ENCODE results near the gene COPS9. TPM values are rescaled to one million over a fixed set of nuclear protein-coding genes. Genes with fewer than 3 reads are reported as not detected.

Gene COPS9
- total and polyA plus RNA-seq, 10 of the 15 experiments (the other 5 are each of a cell fraction or from before 2014, with no cell fraction given), result 80.8 to 419 (median 213) TPM

DNA sequence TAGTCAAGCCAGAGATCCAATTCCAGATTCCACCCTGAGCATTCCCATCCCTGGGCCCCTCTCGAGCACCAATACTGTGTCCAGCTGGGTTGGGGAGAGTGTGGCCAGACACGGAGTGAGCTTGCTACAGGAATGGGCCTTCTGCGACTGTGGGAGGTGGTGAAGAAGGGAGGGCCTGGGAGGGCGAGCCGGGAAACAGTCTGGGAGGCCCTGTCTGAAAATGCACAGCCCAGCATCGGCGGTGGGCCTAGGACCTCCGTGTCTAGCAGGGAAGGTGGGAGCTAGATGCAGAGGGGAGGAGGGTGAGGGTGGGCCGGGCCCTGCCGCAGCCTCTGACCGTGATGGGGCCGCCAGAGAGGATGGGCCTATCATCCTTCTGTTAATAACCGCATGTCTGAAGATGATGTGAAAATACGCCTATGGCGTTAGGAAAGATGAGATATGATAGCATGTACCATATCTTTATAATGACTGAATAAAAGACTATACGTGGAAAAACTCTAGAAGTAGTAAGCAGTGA lies 6.2 kb upstream of the COPS9 start:
- no peaks in the 10 kb centered on the region for H3K36me3 ChIP-seq (ENCODE audit: control insufficient read depth in 2 of 2, insufficient read depth in 2 of 2, low read length in 1 of 2)
- in situ Hi-C loops (cut with MboI), result loop anchor here (5.0 to 10.0 kb wide), 2 partner anchors 85 to 1108 kb away; no protein-coding TSS in a partner anchor
- H3K27me3 ChIP-seq (replicated peaks in 1 of 2; ENCODE audit: control insufficient read depth in 2 of 2, insufficient read depth in 2 of 2, low read length in 1 of 2), result peaks cover 0 to 2% of the 10 kb centered on the region in 2 experiments; a peak in 2 of 4 replicates
- 42% methylated on average over 16 of the region's 16 CpGs for WGBS (ENCODE audit: insufficient coverage, insufficient replicate concordance, low lambda C conversion rate, missing lambda C conversion rate)
- DNase-seq (ENCODE audit: low read depth, low spot score) (no peak), FAIRE-seq (no peak), ATAC-seq (no peak)
- H3K4me3 ChIP-seq, result no peak overlapping the region
- no peak overlapping the region for H3K27ac ChIP-seq (ENCODE audit: control insufficient read depth, insufficient read depth)
- no peak overlapping the region for H3K4me2 ChIP-seq (ENCODE audit: control insufficient read depth, insufficient read depth)
- RAD21 ChIA-PET (ENCODE audit: unreplicated experiment), result interaction anchor here (4.0 kb wide), 1 partner anchor 82 kb away, joined by 33 read pairs; no protein-coding TSS in a partner anchor
- H2AFZ ChIP-seq (ENCODE audit: control insufficient read depth, low read depth, low read length), result no peak overlapping the region
- no peaks in the 10 kb centered on the region for H3K4me1 ChIP-seq (ENCODE audit: control insufficient read depth, insufficient read depth, low read length)
- H3K79me2 ChIP-seq (ENCODE audit: control insufficient read depth, insufficient read depth, low read length), result no peaks in the 10 kb centered on the region
- no peaks in the 10 kb centered on the region; the same call in 2 of the 3 replicates for H3K9me3 ChIP-seq (replicated peaks; ENCODE audit: control insufficient read depth, insufficient read depth, low read length)
- intact Hi-C loops (cut with micrococcal nuclease; ENCODE audit: unreplicated experiment), result loop anchor here (10.0 kb wide), 1 partner anchor 1108 kb away; no protein-coding TSS in a partner anchor
- TF ChIP-seq, protein P1, sequence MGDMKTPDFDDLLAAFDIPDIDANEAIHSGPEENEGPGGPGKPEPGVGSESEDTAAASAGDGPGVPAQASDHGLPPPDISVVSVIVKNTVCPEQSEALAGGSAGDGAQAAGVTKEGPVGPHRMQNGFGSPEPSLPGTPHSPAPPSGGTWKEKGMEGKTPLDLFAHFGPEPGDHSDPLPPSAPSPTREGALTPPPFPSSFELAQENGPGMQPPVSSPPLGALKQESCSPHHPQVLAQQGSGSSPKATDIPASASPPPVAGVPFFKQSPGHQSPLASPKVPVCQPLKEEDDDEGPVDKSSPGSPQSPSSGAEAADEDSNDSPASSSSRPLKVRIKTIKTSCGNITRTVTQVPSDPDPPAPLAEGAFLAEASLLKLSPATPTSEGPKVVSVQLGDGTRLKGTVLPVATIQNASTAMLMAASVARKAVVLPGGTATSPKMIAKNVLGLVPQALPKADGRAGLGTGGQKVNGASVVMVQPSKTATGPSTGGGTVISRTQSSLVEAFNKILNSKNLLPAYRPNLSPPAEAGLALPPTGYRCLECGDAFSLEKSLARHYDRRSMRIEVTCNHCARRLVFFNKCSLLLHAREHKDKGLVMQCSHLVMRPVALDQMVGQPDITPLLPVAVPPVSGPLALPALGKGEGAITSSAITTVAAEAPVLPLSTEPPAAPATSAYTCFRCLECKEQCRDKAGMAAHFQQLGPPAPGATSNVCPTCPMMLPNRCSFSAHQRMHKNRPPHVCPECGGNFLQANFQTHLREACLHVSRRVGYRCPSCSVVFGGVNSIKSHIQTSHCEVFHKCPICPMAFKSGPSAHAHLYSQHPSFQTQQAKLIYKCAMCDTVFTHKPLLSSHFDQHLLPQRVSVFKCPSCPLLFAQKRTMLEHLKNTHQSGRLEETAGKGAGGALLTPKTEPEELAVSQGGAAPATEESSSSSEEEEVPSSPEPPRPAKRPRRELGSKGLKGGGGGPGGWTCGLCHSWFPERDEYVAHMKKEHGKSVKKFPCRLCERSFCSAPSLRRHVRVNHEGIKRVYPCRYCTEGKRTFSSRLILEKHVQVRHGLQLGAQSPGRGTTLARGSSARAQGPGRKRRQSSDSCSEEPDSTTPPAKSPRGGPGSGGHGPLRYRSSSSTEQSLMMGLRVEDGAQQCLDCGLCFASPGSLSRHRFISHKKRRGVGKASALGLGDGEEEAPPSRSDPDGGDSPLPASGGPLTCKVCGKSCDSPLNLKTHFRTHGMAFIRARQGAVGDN (IDR thresholded peaks at IDR 0.05), result no peak
- TF ChIP-seq, protein P2, sequence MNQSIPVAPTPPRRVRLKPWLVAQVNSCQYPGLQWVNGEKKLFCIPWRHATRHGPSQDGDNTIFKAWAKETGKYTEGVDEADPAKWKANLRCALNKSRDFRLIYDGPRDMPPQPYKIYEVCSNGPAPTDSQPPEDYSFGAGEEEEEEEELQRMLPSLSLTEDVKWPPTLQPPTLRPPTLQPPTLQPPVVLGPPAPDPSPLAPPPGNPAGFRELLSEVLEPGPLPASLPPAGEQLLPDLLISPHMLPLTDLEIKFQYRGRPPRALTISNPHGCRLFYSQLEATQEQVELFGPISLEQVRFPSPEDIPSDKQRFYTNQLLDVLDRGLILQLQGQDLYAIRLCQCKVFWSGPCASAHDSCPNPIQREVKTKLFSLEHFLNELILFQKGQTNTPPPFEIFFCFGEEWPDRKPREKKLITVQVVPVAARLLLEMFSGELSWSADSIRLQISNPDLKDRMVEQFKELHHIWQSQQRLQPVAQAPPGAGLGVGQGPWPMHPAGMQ (IDR thresholded peaks at IDR 0.05; ENCODE audit: borderline replicate concordance), result no peak
- no peak for TF ChIP-seq SUPT20H (IDR thresholded peaks at IDR 0.05; ENCODE audit: borderline replicate concordance, control insufficient read depth, low read depth, low read length)
- no peaks in the 10 kb centered on the region for H4K20me1 ChIP-seq (ENCODE audit: control insufficient read depth, insufficient read depth)
- SMC1A ChIA-PET (ENCODE audit: uncharacterized antibody, unreplicated experiment), result interaction anchor here (0.8 to 4.4 kb wide), 3 partner anchors 77 to 81 kb away, joined by 3 to 33 read pairs (median 3); no protein-coding TSS in a partner anchor
- CTCF ChIA-PET, result interaction anchor here (1.7 to 6.1 kb wide), 3 partner anchors 79 to 84 kb away, joined by 4 to 78 read pairs (median 9); no protein-coding TSS in a partner anchor
- POLR2A ChIA-PET, result no interaction called here
- no peak overlapping the region for H3K9ac ChIP-seq (ENCODE audit: control insufficient read depth, insufficient read depth, low read length)
- no TSS peak for BruUV-seq (replicated peaks)
